ENCODE measurements around the gene SYNDIG1.

The SYNDIG1 gene

GRCh38 chr20:24651171-24651975, 181.9 kb downstream of the SYNDIG1 start:
- Histone ChIP-seq H3K4me1 (ENCODE audit: control insufficient read depth, insufficient read depth, low read depth, low read length) (peaks cover 28% of the 10 kb centered on the region), H3K4ac (ENCODE audit: low read depth in 1 of 2, low read length in 2 of 2) (no peak overlapping the region), H4K8ac (ENCODE audit: low read length) (peak overlapping the region; percentile 74), H3K79me1 (replicated peaks; ENCODE audit: low read length, poor library complexity, severe bottlenecking) (no peaks in the 10 kb centered on the region), H4K91ac (ENCODE audit: low read length) (peak overlapping the region; percentile 92), H2BK15ac (ENCODE audit: low read depth, poor library complexity, severe bottlenecking) (no peak overlapping the region), H3K9ac (ENCODE audit: low read length) (no peak overlapping the region), H2BK12ac (ENCODE audit: low read length in 2 of 2) (peak overlapping the region in 1 of 2 experiments; percentile 3), H3K23ac (ENCODE audit: low read length in 2 of 2) (no peak overlapping the region), H2BK120ac (ENCODE audit: low read depth, low read length) (no peak overlapping the region), H3K4me2 (ENCODE audit: low read length, poor library complexity, severe bottlenecking) (no peak overlapping the region), H2AFZ (ENCODE audit: low read depth, low read length) (no peak overlapping the region), H3K4me3 (ENCODE audit: insufficient read depth in 1 of 2, low read depth in 1 of 2, low read length in 2 of 2) (no peak overlapping the region), H3K14ac (ENCODE audit: low read length in 2 of 2) (no peak overlapping the region), H2AK5ac (ENCODE audit: low read length, severe bottlenecking) (no peak overlapping the region), H3K36me3 (ENCODE audit: control insufficient read depth in 1 of 2, insufficient read depth in 2 of 2, low read depth in 1 of 2, low read length in 2 of 2) (no peaks in the 10 kb centered on the region), H2BK5ac (ENCODE audit: low read depth, low read length, poor library complexity, severe bottlenecking) (no peak overlapping the region), H3K27ac (ENCODE audit: low read length, poor library complexity, severe bottlenecking) (peak overlapping the region; percentile 2), H3K27me3 (ENCODE audit: control insufficient read depth in 1 of 2, insufficient read depth in 1 of 2, low read length in 2 of 2) (no peaks in the 10 kb centered on the region), H3K9me3 (ENCODE audit: control insufficient read depth, low read length) (peaks cover 8% of the 10 kb centered on the region), H3K18ac (ENCODE audit: low read depth in 1 of 2, low read length in 2 of 2) (peak overlapping the region; percentile 7 to 50)
- 35% methylated on average over 7 of the region's 7 CpGs for WGBS
- DNase-seq: peak; percentile 90

GRCh38 chr20:24651976-24652345, 182.5 kb downstream of the SYNDIG1 start:
- no peaks in the 10 kb centered on the region for H3K36me3 ChIP-seq (ENCODE audit: control insufficient read depth in 1 of 2, insufficient read depth in 2 of 2, low read depth in 1 of 2, low read length in 2 of 2)
- no peak for DNase-seq
- H3K4me2 ChIP-seq (ENCODE audit: low read length, poor library complexity, severe bottlenecking): no peak overlapping the region
- no peak overlapping the region for H3K9ac ChIP-seq (ENCODE audit: low read length)
- no peak overlapping the region for H3K23ac ChIP-seq (ENCODE audit: low read length in 2 of 2)
- peak overlapping the region; percentile 78 for H2AK5ac ChIP-seq (ENCODE audit: low read length, severe bottlenecking)
- H3K79me1 ChIP-seq (replicated peaks; ENCODE audit: low read length, poor library complexity, severe bottlenecking): no peaks in the 10 kb centered on the region
- no peak overlapping the region for H2AFZ ChIP-seq (ENCODE audit: low read depth, low read length)
- H3K27me3 ChIP-seq (ENCODE audit: control insufficient read depth in 1 of 2, insufficient read depth in 1 of 2, low read length in 2 of 2): no peaks in the 10 kb centered on the region
- H3K9me3 ChIP-seq (ENCODE audit: control insufficient read depth, low read length): peaks cover 8% of the 10 kb centered on the region
- no peak overlapping the region for H2BK12ac ChIP-seq (ENCODE audit: low read length in 2 of 2)
- H2BK120ac ChIP-seq (ENCODE audit: low read depth, low read length): no peak overlapping the region
- peak overlapping the region; percentile 92 for H4K91ac ChIP-seq (ENCODE audit: low read length)
- H2BK5ac ChIP-seq (ENCODE audit: low read depth, low read length, poor library complexity, severe bottlenecking): no peak overlapping the region
- no peak overlapping the region for H2BK15ac ChIP-seq (ENCODE audit: low read depth, poor library complexity, severe bottlenecking)
- H3K18ac ChIP-seq (ENCODE audit: low read depth in 1 of 2, low read length in 2 of 2): peak overlapping the region in 1 of 2 experiments; percentile 7
- 83% methylated on average over 4 of the region's 4 CpGs for WGBS
- peaks cover 29% of the 10 kb centered on the region for H3K4me1 ChIP-seq (ENCODE audit: control insufficient read depth, insufficient read depth, low read depth, low read length)
- H3K14ac ChIP-seq (ENCODE audit: low read length in 2 of 2): no peak overlapping the region
- H3K27ac ChIP-seq (ENCODE audit: low read length, poor library complexity, severe bottlenecking): peak overlapping the region; percentile 2
- H4K8ac ChIP-seq (ENCODE audit: low read length): peak overlapping the region; percentile 74
- no peak overlapping the region for H3K4me3 ChIP-seq (ENCODE audit: insufficient read depth in 1 of 2, low read depth in 1 of 2, low read length in 2 of 2)
- H3K4ac ChIP-seq (ENCODE audit: low read depth in 1 of 2, low read length in 2 of 2): no peak overlapping the region

GRCh38 chr20:24653306-24653705, 183.9 kb downstream of the SYNDIG1 start:
- no peaks in the 10 kb centered on the region for H3K27me3 ChIP-seq (ENCODE audit: control insufficient read depth in 1 of 2, insufficient read depth in 1 of 2, low read length in 2 of 2)
- no peak overlapping the region for H3K14ac ChIP-seq (ENCODE audit: low read length in 2 of 2)
- no peak overlapping the region for H2BK12ac ChIP-seq (ENCODE audit: low read length in 2 of 2)
- H3K23ac ChIP-seq (ENCODE audit: low read length in 2 of 2): peak overlapping the region in 1 of 2 experiments; percentile 17
- H3K18ac ChIP-seq (ENCODE audit: low read depth in 1 of 2, low read length in 2 of 2): no peak overlapping the region
- H2BK15ac ChIP-seq (ENCODE audit: low read depth, poor library complexity, severe bottlenecking): no peak overlapping the region
- H3K4me1 ChIP-seq (ENCODE audit: control insufficient read depth, insufficient read depth, low read depth, low read length): peaks cover 36% of the 10 kb centered on the region
- peaks cover 8% of the 10 kb centered on the region for H3K9me3 ChIP-seq (ENCODE audit: control insufficient read depth, low read length)
- WGBS: 81% methylated on average over 4 of the region's 5 CpGs
- H3K36me3 ChIP-seq (ENCODE audit: control insufficient read depth in 1 of 2, insufficient read depth in 2 of 2, low read depth in 1 of 2, low read length in 2 of 2): no peaks in the 10 kb centered on the region
- no peak overlapping the region for H3K4me3 ChIP-seq (ENCODE audit: insufficient read depth in 1 of 2, low read depth in 1 of 2, low read length in 2 of 2)
- no peak overlapping the region for H3K9ac ChIP-seq (ENCODE audit: low read length)
- H4K91ac ChIP-seq (ENCODE audit: low read length): no peak overlapping the region
- H3K4ac ChIP-seq (ENCODE audit: low read depth in 1 of 2, low read length in 2 of 2): no peak overlapping the region
- H4K8ac ChIP-seq (ENCODE audit: low read length): no peak overlapping the region
- H2BK5ac ChIP-seq (ENCODE audit: low read depth, low read length, poor library complexity, severe bottlenecking): no peak overlapping the region
- H2BK120ac ChIP-seq (ENCODE audit: low read depth, low read length): no peak overlapping the region
- peak overlapping the region; percentile 11 for H2AFZ ChIP-seq (ENCODE audit: low read depth, low read length)
- H3K27ac ChIP-seq (ENCODE audit: low read length, poor library complexity, severe bottlenecking): no peak overlapping the region
- H3K4me2 ChIP-seq (ENCODE audit: low read length, poor library complexity, severe bottlenecking): no peak overlapping the region
- DNase-seq: peak; percentile 38
- no peak overlapping the region for H2AK5ac ChIP-seq (ENCODE audit: low read length, severe bottlenecking)
- no peaks in the 10 kb centered on the region for H3K79me1 ChIP-seq (replicated peaks; ENCODE audit: low read length, poor library complexity, severe bottlenecking)

- H3K14ac ChIP-seq (ENCODE audit: low read length in 2 of 2): no peak overlapping the region
- no peak overlapping the region for H4K91ac ChIP-seq (ENCODE audit: low read length)
- H2BK12ac ChIP-seq (ENCODE audit: low read length in 2 of 2): no peak overlapping the region
- no peak overlapping the region for H3K4me3 ChIP-seq (ENCODE audit: insufficient read depth in 1 of 2, low read depth in 1 of 2, low read length in 2 of 2)
- peaks cover under 1% of the 10 kb centered on the region for H3K9me3 ChIP-seq (ENCODE audit: control insufficient read depth, low read length)
- no peak overlapping the region for H3K27ac ChIP-seq (ENCODE audit: low read length, poor library complexity, severe bottlenecking)
- no peak overlapping the region for H3K9ac ChIP-seq (ENCODE audit: low read length)
- no peak overlapping the region for H2BK120ac ChIP-seq (ENCODE audit: low read depth, low read length)
- H3K4ac ChIP-seq (ENCODE audit: low read depth in 1 of 2, low read length in 2 of 2): no peak overlapping the region
- no peak overlapping the region for H2AK5ac ChIP-seq (ENCODE audit: low read length, severe bottlenecking)
- DNase-seq: no peak
- no peak overlapping the region for H2BK5ac ChIP-seq (ENCODE audit: low read depth, low read length, poor library complexity, severe bottlenecking)
- no peak overlapping the region for H3K18ac ChIP-seq (ENCODE audit: low read depth in 1 of 2, low read length in 2 of 2)
- no peaks in the 10 kb centered on the region for H3K27me3 ChIP-seq (ENCODE audit: control insufficient read depth in 1 of 2, insufficient read depth in 1 of 2, low read length in 2 of 2)
- no peaks in the 10 kb centered on the region for H3K36me3 ChIP-seq (ENCODE audit: control insufficient read depth in 1 of 2, insufficient read depth in 2 of 2, low read depth in 1 of 2, low read length in 2 of 2)
- H2BK15ac ChIP-seq (ENCODE audit: low read depth, poor library complexity, severe bottlenecking): no peak overlapping the region
- peaks cover 36% of the 10 kb centered on the region for H3K4me1 ChIP-seq (ENCODE audit: control insufficient read depth, insufficient read depth, low read depth, low read length)
- no peak overlapping the region for H3K23ac ChIP-seq (ENCODE audit: low read length in 2 of 2)
- 96% methylated on average over 1 of the region's 1 CpG for WGBS
- no peaks in the 10 kb centered on the region for H3K79me1 ChIP-seq (replicated peaks; ENCODE audit: low read length, poor library complexity, severe bottlenecking)
- H2AFZ ChIP-seq (ENCODE audit: low read depth, low read length): no peak overlapping the region
- H3K4me2 ChIP-seq (ENCODE audit: low read length, poor library complexity, severe bottlenecking): no peak overlapping the region
- no peak overlapping the region for H4K8ac ChIP-seq (ENCODE audit: low read length)
Observed at GRCh38 chr20:24654425-24654824, 185.0 kb downstream of the SYNDIG1 start.
